HEK293T (cell line): Measurements from ENCODE around the gene NTN1.

Source experiments
- BHLHE40 ChIP-seq: fragments of 450-650 bp; IDR thresholded peaks from 2 replicates; pipeline ENCODE4 v1.6.1; 2016; ENCODE audit warnings: mild to moderate bottlenecking, moderate library complexity, borderline replicate concordance
- CTBP1 ChIP-seq: fragments of 450-650 bp; IDR thresholded peaks from 2 replicates; pipeline ENCODE4 v1.6.1; 2016; ENCODE audit warnings: borderline replicate concordance
- ELF4 ChIP-seq: fragments of 450-650 bp; IDR thresholded peaks from 2 replicates; pipeline ENCODE4 v1.6.1; 2017; ENCODE audit warnings: antibody characterized with exemption
- FOXA1 ChIP-seq: fragments of 450-650 bp; IDR thresholded peaks from 2 replicates; pipeline ENCODE4 v1.6.1; 2016; ENCODE audit warnings: mild to moderate bottlenecking
- FOXK2 ChIP-seq: fragments of 450-650 bp; IDR thresholded peaks from 2 replicates; pipeline ENCODE4 v1.6.1; 2016; ENCODE audit warnings: mild to moderate bottlenecking
- FOXM1 ChIP-seq: fragments of 450-650 bp; IDR thresholded peaks from 2 replicates; pipeline ENCODE4 v1.6.1; 2017; ENCODE audit warnings: mild to moderate bottlenecking, borderline replicate concordance
- LEF1 ChIP-seq: fragments of 450-650 bp; IDR thresholded peaks from 2 replicates; pipeline ENCODE4 v1.6.1; 2017; ENCODE audit warnings: mild to moderate bottlenecking, borderline replicate concordance
- NFRKB ChIP-seq: fragments of 450-650 bp; IDR thresholded peaks from 2 replicates; pipeline ENCODE4 v1.6.1; 2016; ENCODE audit warnings: mild to moderate bottlenecking, moderate library complexity
- SP1 ChIP-seq: fragments of 450-650 bp; IDR thresholded peaks from 2 replicates; pipeline ENCODE4 v1.6.1; 2017
- SUZ12 ChIP-seq: fragments of 450-650 bp; IDR thresholded peaks from 2 replicates; pipeline ENCODE4 v1.6.1; 2016; ENCODE audit warnings: mild to moderate bottlenecking
- TARDBP ChIP-seq: fragments of 450-650 bp; IDR thresholded peaks from 2 replicates; pipeline ENCODE4 v1.6.1; 2016
- ZNF384 ChIP-seq: fragments of 450-650 bp; IDR thresholded peaks from 2 replicates; pipeline ENCODE4 v1.6.1; 2016

GRCh38 chr17:9244066-9245052 lies 223.0 kb downstream of the NTN1 start:
- TF ChIP-seq LEF1: no peak
- no peak for TF ChIP-seq SP1
- no peak for TF ChIP-seq SUZ12
- TF ChIP-seq FOXK2: no peak
- TF ChIP-seq BHLHE40: no peak
- no peak for TF ChIP-seq FOXM1
- TF ChIP-seq NFRKB: no peak
- TF ChIP-seq FOXA1: no peak
- TF ChIP-seq TARDBP: no peak
- TF ChIP-seq ELF4: no peak
- TF ChIP-seq ZNF384: no peak
- TF ChIP-seq CTBP1: no peak
